Naive thymus-derived CD4-positive, alpha-beta T cell (primary cell): ENCODE data around the gene MARK2. TPM values are rescaled to one million over a fixed set of nuclear protein-coding genes. Genes with fewer than 3 reads are reported as not detected.

Experiments used
- ATAC-seq: fragments of 150-1000 bp; cut with Tn5 transposase; 2 replicates; pipeline ENCODE4 v1.10.0; 2021; ENCODE audit warnings: mild to moderate bottlenecking, moderate library complexity
- CTCF ChIA-PET: fragments of 350-600 bp; sonication (Branson Sonifier 250); formaldehyde crosslinking; loops from one replicate; lab custom pipeline; 2021; ENCODE audit warnings: antibody characterized with exemption; lab: Charles Lee
- POLR2A ChIA-PET: fragments of 350-600 bp; sonication (Branson Sonifier 250); formaldehyde crosslinking; loops from one replicate; lab custom pipeline; 2021; ENCODE audit warnings: antibody characterized with exemption, inconsistent platforms; lab: Charles Lee
- DNase-seq, 9 donors: peaks; one replicate each; pipeline versions ENCODE4 v3.0.0 to v3.0.0-alpha.2; 2020 to 2022; ENCODE audit warnings: mixed read lengths in 1 of 9
- H3K27ac ChIP-seq: one replicate; pipeline ENCODE4 v1.7.0; 2013; ENCODE audit warnings: mild to moderate bottlenecking, low read depth, low read length, moderate library complexity
- H3K27me3 ChIP-seq, 2 donors: one replicate each; pipeline ENCODE4 v1.7.0; 2013; ENCODE audit warnings: low read length in 2 of 2, mild to moderate bottlenecking in 2 of 2, moderate library complexity in 2 of 2; ENCODE audit not compliant: control insufficient read depth in 2 of 2, insufficient read depth in 2 of 2
- H3K36me3 ChIP-seq, 3 experiments: 1 replicate in 2 of 3; 2 replicates in 1 of 3; pipeline ENCODE4 v1.7.0; 2013; ENCODE audit warnings: low read length in 3 of 3, mild to moderate bottlenecking in 3 of 3, moderate library complexity in 1 of 3; ENCODE audit not compliant: insufficient read depth in 3 of 3, control insufficient read depth in 2 of 3
- H3K4me1 ChIP-seq, 2 donors: one replicate each; pipeline ENCODE4 v1.7.0; 2013; ENCODE audit warnings: low read length in 2 of 2, mild to moderate bottlenecking in 2 of 2, moderate library complexity in 1 of 2; ENCODE audit not compliant: control insufficient read depth in 2 of 2, insufficient read depth in 2 of 2
- H3K4me3 ChIP-seq: 2 replicates; pipeline ENCODE4 v1.7.0; 2013; ENCODE audit warnings: mild to moderate bottlenecking, low read length
- H3K9me3 ChIP-seq, 3 experiments: 1 replicate in 2 of 3; 2 replicates in 1 of 3; pipeline ENCODE4 v1.7.0; 2013; ENCODE audit warnings: low read length in 3 of 3; ENCODE audit not compliant: control insufficient read depth in 2 of 3
- H3K27ac Mint-ChIP-seq, 9 donors: one replicate each; pipeline ENCODE4 v1.8.0; 2020 to 2022; ENCODE audit warnings: mixed read lengths in 9 of 9, mild to moderate bottlenecking in 8 of 9, moderate library complexity in 5 of 9, inconsistent platforms in 2 of 9
- H3K27me3 Mint-ChIP-seq, 5 donors: one replicate each; pipeline ENCODE4 v1.8.0; 2021 to 2022; ENCODE audit warnings: mixed read lengths in 5 of 5, mild to moderate bottlenecking in 1 of 5
- H3K36me3 Mint-ChIP-seq, 5 donors: one replicate each; pipeline ENCODE4 v1.8.0; 2020 to 2022; ENCODE audit warnings: mixed read lengths in 5 of 5, mild to moderate bottlenecking in 3 of 5, inconsistent platforms in 1 of 5
- H3K4me1 Mint-ChIP-seq, 7 donors: one replicate each; pipeline ENCODE4 v1.8.0; 2020 to 2022; ENCODE audit warnings: mixed read lengths in 7 of 7, mild to moderate bottlenecking in 3 of 7, inconsistent platforms in 1 of 7
- H3K4me3 Mint-ChIP-seq, 10 donors: one replicate each; pipeline ENCODE4 v1.8.0; 2020 to 2022; ENCODE audit warnings: mild to moderate bottlenecking in 10 of 10, mixed read lengths in 10 of 10, moderate library complexity in 6 of 10, inconsistent platforms in 2 of 10
- H3K9me3 Mint-ChIP-seq, 11 donors: one replicate each; pipeline ENCODE4 v1.8.0; 2020 to 2022; ENCODE audit warnings: mixed read lengths in 11 of 11, mild to moderate bottlenecking in 4 of 11, inconsistent platforms in 1 of 11, moderate library complexity in 1 of 11
- intact Hi-C, 2 donors: fragments of 100-400 bp; cut with micrococcal nuclease; formaldehyde crosslinking; loops; one replicate each; pipeline ENCODE4 v1.15.1; 2023
- polyA plus RNA-seq, 2 donors: library from polyadenylated mRNA; unstranded; fragments of 300-500 nt; fragmentation: Illumina TruSeq; gene quantifications; one replicate each; pipeline ENCODE4 v1.2.3, GENCODE V29; 2021
- total RNA-seq, 6 experiments: library from RNA in 5 of 6; stranded (reverse) in 5 of 6; gene quantifications; 1 replicate in 5 of 6; 2 replicates in 1 of 6; pipeline ENCODE4 v1.2.3 and lab custom pipeline; 2021 to 2026

The MARK2 gene
- total and polyA plus RNA-seq, 7 experiments from 2014 or later, result 29.4 to 69.1 (median 56.8) TPM

GRCh38 chr11:63896071-63896470 is 57.2 kb downstream of the MARK2 start:
- POLR2A ChIA-PET, result interaction anchor here (0.7 kb wide), 1 partner anchor 48 kb away, joined by 3 read pairs; no protein-coding TSS in a partner anchor

DNA sequence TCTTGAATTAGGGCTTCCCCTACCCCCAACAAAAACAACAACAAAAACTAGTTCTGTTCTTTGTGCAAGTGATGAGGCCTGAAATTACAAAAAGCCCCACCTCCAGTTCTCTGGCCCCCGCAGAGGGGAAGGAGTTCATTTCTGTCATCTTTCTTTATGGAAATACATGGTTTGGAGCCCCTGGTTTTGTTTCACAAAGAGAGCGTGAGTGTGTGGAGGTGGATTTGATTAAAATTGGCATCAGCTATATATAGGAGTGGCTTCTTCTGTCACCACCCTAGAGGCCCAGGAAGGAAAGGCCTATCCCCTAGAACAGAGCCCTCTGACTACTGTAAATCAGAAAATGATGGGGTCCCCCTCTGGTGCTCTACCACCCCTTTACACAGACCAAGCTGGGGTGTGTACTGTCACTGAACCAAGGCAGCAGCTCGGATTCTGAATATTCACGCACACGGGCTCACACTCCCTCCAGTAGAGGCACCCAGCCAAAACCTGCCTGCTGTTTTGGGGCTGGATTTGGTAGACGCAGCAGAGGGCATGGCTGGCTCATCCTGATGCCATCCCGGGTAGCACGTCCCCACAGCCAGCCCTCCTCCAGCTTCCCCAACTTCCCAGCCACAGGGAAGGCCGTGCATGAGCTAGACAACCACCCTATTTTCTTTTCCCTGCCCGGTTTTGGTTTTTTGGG is 58.7 kb downstream of the MARK2 start:
- peak overlapping the region in 3 of 9 donors; percentile 12 to 47 (median 25) for H3K27ac Mint-ChIP-seq
- POLR2A ChIA-PET, result interaction anchor here (0.8 to 1.6 kb wide), 4 partner anchors 8 to 61 kb away, joined by 3 to 14 read pairs (median 4); no protein-coding TSS in a partner anchor
- H3K9me3 ChIP-seq, result no peaks in the 10 kb centered on the region
- peaks cover 22 to 66% (median 34%) of the 10 kb centered on the region in 5 donors for H3K36me3 Mint-ChIP-seq
- no peaks in the 10 kb centered on the region for H3K27me3 Mint-ChIP-seq
- no peaks in the 10 kb centered on the region for H3K9me3 Mint-ChIP-seq
- DNase-seq (no peak), ATAC-seq (no peak)
- H3K4me1 Mint-ChIP-seq, result peaks cover 9 to 43% (median 31%) of the 10 kb centered on the region in 7 donors
- no peak overlapping the region for H3K4me3 Mint-ChIP-seq
- H3K4me1 ChIP-seq, result peaks cover 5 to 8% of the 10 kb centered on the region in 2 donors
- CTCF ChIA-PET, result interaction anchor here (0.9 to 4.6 kb wide), 2 partner anchors 14 to 60 kb away, joined by 3 to 25 read pairs; no protein-coding TSS in a partner anchor
- no peak overlapping the region for H3K4me3 ChIP-seq
- peaks cover 45 to 79% (median 62%) of the 10 kb centered on the region in 3 experiments for H3K36me3 ChIP-seq
- H3K27ac ChIP-seq, result no peak overlapping the region
- intact Hi-C loops, result no loop called here
- H3K27me3 ChIP-seq, result no peaks in the 10 kb centered on the region

More at GRCh38 chr11:63896071-63896470, 57.2 kb downstream of the MARK2 start:
- Mint-ChIP-seq H3K36me3 (peaks cover 18 to 52% (median 25%) of the 10 kb centered on the region in 5 donors), H3K27ac (peak overlapping the region in 7 of 9 donors; percentile 19 to 87 (median 69)), H3K4me3 (peak overlapping the region in 1 of 10 donors; percentile 16), H3K9me3 (no peaks in the 10 kb centered on the region), H3K4me1 (peaks cover 23 to 52% (median 44%) of the 10 kb centered on the region in 7 donors), H3K27me3 (no peaks in the 10 kb centered on the region)
- DNase-seq, result no peak
- Histone ChIP-seq H3K27ac (no peak overlapping the region), H3K9me3 (no peaks in the 10 kb centered on the region), H3K36me3 (peaks cover 37 to 64% (median 49%) of the 10 kb centered on the region in 3 experiments), H3K27me3 (no peaks in the 10 kb centered on the region), H3K4me1 (peaks cover 20% of the 10 kb centered on the region in 2 donors), H3K4me3 (no peak overlapping the region)
- CTCF ChIA-PET, result interaction anchor here (0.6 to 0.7 kb wide), 2 partner anchors 11 to 19 kb away, joined by 3 to 5 read pairs; no protein-coding TSS in a partner anchor
- intact Hi-C loops, result no loop called here
- no peak for ATAC-seq

DNA sequence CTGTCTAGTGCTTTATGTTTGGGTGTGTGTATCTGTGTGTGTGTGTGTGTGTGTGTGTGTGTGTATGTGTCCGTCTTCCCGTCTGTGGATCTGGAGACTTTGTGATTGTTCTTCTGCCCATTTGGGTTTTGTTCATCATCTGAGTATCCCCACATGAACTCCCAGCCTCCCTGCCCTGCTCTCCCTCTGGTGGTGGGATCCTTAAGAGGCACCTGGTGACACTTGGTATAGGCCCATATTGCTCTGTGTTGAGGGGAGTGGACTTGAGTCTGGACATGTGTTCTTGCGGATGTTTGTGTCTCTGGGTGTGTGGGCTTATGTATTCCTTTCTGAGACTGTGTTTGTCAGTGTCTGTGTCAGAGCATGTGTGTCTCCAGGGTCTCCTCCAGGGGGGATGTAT is 62.8 kb downstream of the MARK2 start:
- H3K27me3 Mint-ChIP-seq, result no peaks in the 10 kb centered on the region
- no peak overlapping the region for H3K4me3 Mint-ChIP-seq
- Histone ChIP-seq H3K9me3 (no peaks in the 10 kb centered on the region), H3K4me3 (no peak overlapping the region), H3K4me1 (peaks cover 0 to under 1% of the 10 kb centered on the region in 2 donors), H3K36me3 (peaks cover 54 to 94% (median 75%) of the 10 kb centered on the region in 3 experiments), H3K27ac (no peak overlapping the region), H3K27me3 (no peaks in the 10 kb centered on the region)
- H3K9me3 Mint-ChIP-seq, result peaks cover 0 to 2% (median 0%) of the 10 kb centered on the region in 11 donors
- no peak for DNase-seq
- peaks cover 20 to 74% (median 33%) of the 10 kb centered on the region in 5 donors for H3K36me3 Mint-ChIP-seq
- H3K4me1 Mint-ChIP-seq, result peaks cover under 1 to 16% (median 10%) of the 10 kb centered on the region in 7 donors
- ATAC-seq, result no peak
- ChIA-PET CTCF (interaction anchor here (1.2 to 4.6 kb wide), 2 partner anchors 59 to 64 kb away, joined by 3 to 25 read pairs; no protein-coding TSS in a partner anchor), POLR2A (interaction anchor here (1.4 kb wide), 1 partner anchor 62 kb away, joined by 4 read pairs; no protein-coding TSS in a partner anchor)
- peak overlapping the region in 2 of 9 donors; percentile 31 to 51 for H3K27ac Mint-ChIP-seq
- intact Hi-C loops, result no loop called here

DNA sequence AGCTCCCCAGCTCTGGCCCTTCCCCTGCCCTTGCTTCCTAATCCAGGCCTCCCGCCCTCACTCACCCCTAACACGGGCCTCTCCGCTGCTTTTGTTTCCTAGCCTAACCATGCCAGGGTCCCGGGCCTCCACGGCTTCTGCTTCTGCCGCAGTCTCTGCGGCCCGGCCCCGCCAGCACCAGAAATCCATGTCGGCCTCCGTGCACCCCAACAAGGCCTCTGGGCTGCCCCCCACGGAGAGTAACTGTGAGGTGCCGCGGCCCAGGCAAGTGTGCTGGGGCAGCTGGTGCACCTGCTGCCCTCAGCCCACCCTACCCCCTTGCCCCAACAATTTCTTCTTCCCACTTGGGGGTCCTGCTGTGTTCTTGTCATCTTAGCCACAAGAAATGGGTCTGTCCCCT is 65.0 kb downstream of the MARK2 start:
- no peak for ATAC-seq
- H3K4me3 ChIP-seq, result no peak overlapping the region
- H3K4me1 ChIP-seq, result no peaks in the 10 kb centered on the region
- H3K9me3 ChIP-seq, result no peaks in the 10 kb centered on the region
- intact Hi-C loops, result no loop called here
- peaks cover 0 to 2% (median 0%) of the 10 kb centered on the region in 11 donors for H3K9me3 Mint-ChIP-seq
- H3K36me3 Mint-ChIP-seq, result peaks cover 17 to 59% (median 27%) of the 10 kb centered on the region in 5 donors
- no peaks in the 10 kb centered on the region for H3K27me3 ChIP-seq
- POLR2A ChIA-PET, result no interaction called here
- DNase-seq, result no peak
- H3K4me1 Mint-ChIP-seq, result peaks cover 0 to 12% (median 7%) of the 10 kb centered on the region in 7 donors
- H3K27me3 Mint-ChIP-seq, result no peaks in the 10 kb centered on the region
- H3K4me3 Mint-ChIP-seq, result no peak overlapping the region
- H3K36me3 ChIP-seq, result peaks cover 59 to 94% (median 62%) of the 10 kb centered on the region in 3 experiments
- H3K27ac Mint-ChIP-seq, result peak overlapping the region in 1 of 9 donors; percentile 19
- CTCF ChIA-PET, result interaction anchor here (0.6 kb wide), 1 partner anchor 66 kb away, joined by 3 read pairs; no protein-coding TSS in a partner anchor
- no peak overlapping the region for H3K27ac ChIP-seq

DNA sequence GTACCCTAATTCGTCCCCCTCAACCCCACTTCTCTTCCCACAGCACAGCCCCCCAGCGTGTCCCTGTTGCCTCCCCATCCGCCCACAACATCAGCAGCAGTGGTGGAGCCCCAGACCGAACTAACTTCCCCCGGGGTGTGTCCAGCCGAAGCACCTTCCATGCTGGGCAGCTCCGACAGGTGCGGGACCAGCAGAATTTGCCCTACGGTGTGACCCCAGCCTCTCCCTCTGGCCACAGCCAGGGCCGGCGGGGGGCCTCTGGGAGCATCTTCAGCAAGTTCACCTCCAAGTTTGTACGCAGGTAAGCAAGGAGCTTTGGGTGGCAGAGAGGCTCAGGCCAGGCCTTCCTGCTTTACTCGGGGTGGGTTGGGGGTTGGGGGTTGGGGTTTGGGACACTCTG is 65.8 kb downstream of the MARK2 start:
- no peak for DNase-seq
- Histone ChIP-seq H3K4me1 (no peaks in the 10 kb centered on the region), H3K27ac (no peak overlapping the region), H3K36me3 (peaks cover 51 to 94% (median 53%) of the 10 kb centered on the region in 3 experiments), H3K4me3 (no peak overlapping the region), H3K9me3 (no peaks in the 10 kb centered on the region), H3K27me3 (no peaks in the 10 kb centered on the region)
- H3K4me1 Mint-ChIP-seq, result peaks cover 0 to 12% (median 7%) of the 10 kb centered on the region in 7 donors
- H3K4me3 Mint-ChIP-seq, result no peak overlapping the region
- peaks cover 13 to 55% (median 25%) of the 10 kb centered on the region in 5 donors for H3K36me3 Mint-ChIP-seq
- CTCF ChIA-PET, result interaction anchor here (3.5 kb wide), 1 partner anchor 67 kb away, joined by 35 read pairs; the partner anchor contains the start of gene MARK2
- POLR2A ChIA-PET, result no interaction called here
- H3K27ac Mint-ChIP-seq, result no peak overlapping the region
- intact Hi-C loops, result loop anchor here in 1 of 2 donors (5.0 kb wide), 1 partner anchor 243 kb away; no protein-coding TSS in a partner anchor
- no peak for ATAC-seq
- H3K27me3 Mint-ChIP-seq, result no peaks in the 10 kb centered on the region
- peaks cover 0 to 2% (median 0%) of the 10 kb centered on the region in 11 donors for H3K9me3 Mint-ChIP-seq

GRCh38 chr11:63905179-63905578 is 66.3 kb downstream of the MARK2 start:
- Histone ChIP-seq H3K4me3 (no peak overlapping the region), H3K4me1 (no peaks in the 10 kb centered on the region), H3K36me3 (peaks cover 48 to 94% (median 49%) of the 10 kb centered on the region in 3 experiments), H3K9me3 (no peaks in the 10 kb centered on the region), H3K27ac (no peak overlapping the region), H3K27me3 (no peaks in the 10 kb centered on the region)
- ChIA-PET POLR2A (no interaction called here), CTCF (interaction anchor here (3.5 kb wide), 1 partner anchor 68 kb away, joined by 35 read pairs; the partner anchor contains the start of gene MARK2)
- ATAC-seq, result no peak
- peaks cover 0 to 12% (median 7%) of the 10 kb centered on the region in 7 donors for H3K4me1 Mint-ChIP-seq
- no peak overlapping the region for H3K4me3 Mint-ChIP-seq
- no peak for DNase-seq
- H3K9me3 Mint-ChIP-seq, result peaks cover 0 to 2% (median 0%) of the 10 kb centered on the region in 11 donors
- H3K27ac Mint-ChIP-seq, result peak overlapping the region in 2 of 9 donors; percentile 41 to 54
- intact Hi-C loops, result loop anchor here in 1 of 2 donors (5.0 kb wide), 1 partner anchor 242 kb away; no protein-coding TSS in a partner anchor
- no peaks in the 10 kb centered on the region for H3K27me3 Mint-ChIP-seq
- H3K36me3 Mint-ChIP-seq, result peaks cover 13 to 54% (median 25%) of the 10 kb centered on the region in 5 donors
